ENCODE measurements around the gene MAP6D1.

The MAP6D1 gene

GRCh38 chr3:183825456-183826161 lies at the start of gene MAP6D1:
MAP6D1 (minus strand) TSS chr3:183825577; CDS start chr3:183825547, 30 bp downstream.
- peak; percentile 22 for TF ChIP-seq CTCF (IDR thresholded peaks at IDR 0.05; ENCODE audit: borderline replicate concordance, control extremely low read depth, extremely low read depth, insufficient read depth, missing control alignments)
- DNase-seq (ENCODE audit: low spot score) = peak; percentile 80
- in situ Hi-C loops (cut with MboI; ENCODE audit: low sequenced_read_pairs, unreplicated experiment) = no loop called here

- in situ Hi-C loops (cut with MboI; ENCODE audit: low sequenced_read_pairs, unreplicated experiment) = no loop called here
- TF ChIP-seq CTCF (IDR thresholded peaks at IDR 0.05; ENCODE audit: borderline replicate concordance, control extremely low read depth, extremely low read depth, insufficient read depth, missing control alignments) = no peak
- no peak for DNase-seq (ENCODE audit: low spot score)
These were observed 48.5 kb upstream of the MAP6D1 start for GRCh38 chr3:183873914-183874313.

- no peak for TF ChIP-seq CTCF (IDR thresholded peaks at IDR 0.05; ENCODE audit: borderline replicate concordance, control extremely low read depth, extremely low read depth, insufficient read depth, missing control alignments)
- DNase-seq (ENCODE audit: low spot score) = no peak
- in situ Hi-C loops (cut with MboI; ENCODE audit: low sequenced_read_pairs, unreplicated experiment) = no loop called here
These were observed 46.2 kb upstream of the MAP6D1 start for GRCh38 chr3:183871541-183871940.

- in situ Hi-C loops (cut with MboI; ENCODE audit: low sequenced_read_pairs, unreplicated experiment) = no loop called here
- no peak for DNase-seq (ENCODE audit: low spot score)
- no peak for TF ChIP-seq CTCF (IDR thresholded peaks at IDR 0.05; ENCODE audit: borderline replicate concordance, control extremely low read depth, extremely low read depth, insufficient read depth, missing control alignments)
These were observed 45.2 kb upstream of the MAP6D1 start for GRCh38 chr3:183870563-183870962.

GRCh38 chr3:183868796-183869195 lies 43.4 kb upstream of the MAP6D1 start:
- in situ Hi-C loops (cut with MboI; ENCODE audit: low sequenced_read_pairs, unreplicated experiment) = no loop called here
- no peak for TF ChIP-seq CTCF (IDR thresholded peaks at IDR 0.05; ENCODE audit: borderline replicate concordance, control extremely low read depth, extremely low read depth, insufficient read depth, missing control alignments)
- no peak for DNase-seq (ENCODE audit: low spot score)

GRCh38 chr3:183862610-183863009 lies 37.2 kb upstream of the MAP6D1 start:
- no peak for DNase-seq (ENCODE audit: low spot score)
- no peak for TF ChIP-seq CTCF (IDR thresholded peaks at IDR 0.05; ENCODE audit: borderline replicate concordance, control extremely low read depth, extremely low read depth, insufficient read depth, missing control alignments)
- in situ Hi-C loops (cut with MboI; ENCODE audit: low sequenced_read_pairs, unreplicated experiment) = no loop called here
